Gastroesophageal sphincter (tissue), 3 donors: ENCODE data around the gene ATF7IP.

Experiments
- CTCF ChIP-seq, 4 experiments: fragments of 200-600 bp in 2 of 4; fragments of 450-650 bp in 2 of 4; sonication (generic) in 1 of 4; IDR thresholded peaks; one replicate each; pipeline ENCODE4 v1.5.1; 2017 to 2019; ENCODE audit warnings: antibody characterized with exemption in 4 of 4, mild to moderate bottlenecking in 2 of 4, moderate library complexity in 2 of 4
- EP300 ChIP-seq: sonication (generic); formaldehyde crosslinking; IDR thresholded peaks from one replicate; pipeline ENCODE4 v1.6.1; 2017; ENCODE audit warnings: antibody characterized with exemption, mild to moderate bottlenecking
- POLR2AphosphoS5 ChIP-seq: sonication (generic); formaldehyde crosslinking; IDR thresholded peaks from one replicate; pipeline ENCODE4 v1.6.1; 2017; ENCODE audit warnings: antibody characterized with exemption

DNA sequence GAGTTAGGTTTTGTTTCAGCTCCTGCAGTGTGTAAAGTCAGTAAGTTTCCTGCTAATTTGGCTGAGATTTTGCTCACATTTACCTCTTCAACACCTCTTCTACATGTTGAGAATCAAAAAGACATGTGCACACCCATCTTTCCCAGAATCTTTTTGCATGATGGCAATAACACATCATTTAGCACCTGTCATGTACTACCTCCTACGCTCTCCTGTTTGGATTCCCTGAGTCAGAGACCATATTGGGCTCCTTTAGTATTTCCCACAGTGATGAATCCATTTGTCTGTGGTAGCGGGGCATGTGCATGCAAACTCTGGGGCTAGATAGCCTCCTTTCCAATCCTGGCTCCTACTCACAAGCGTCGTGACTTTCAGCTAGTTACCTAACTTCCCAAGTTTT is 182.1 kb downstream of the ATF7IP start:
- TF ChIP-seq EP300: no peak
- TF ChIP-seq POLR2AphosphoS5: no peak
- no peak for TF ChIP-seq CTCF (IDR thresholded peaks at IDR 0.05)
